Fibroblast of upper back skin (primary cell): ENCODE measurements around the gene SHC1.

ENCODE experiments used
- DNase-seq: peaks from one replicate; pipeline ENCODE4 v3.0.0-alpha.2; 2013

The SHC1 gene, protein sequence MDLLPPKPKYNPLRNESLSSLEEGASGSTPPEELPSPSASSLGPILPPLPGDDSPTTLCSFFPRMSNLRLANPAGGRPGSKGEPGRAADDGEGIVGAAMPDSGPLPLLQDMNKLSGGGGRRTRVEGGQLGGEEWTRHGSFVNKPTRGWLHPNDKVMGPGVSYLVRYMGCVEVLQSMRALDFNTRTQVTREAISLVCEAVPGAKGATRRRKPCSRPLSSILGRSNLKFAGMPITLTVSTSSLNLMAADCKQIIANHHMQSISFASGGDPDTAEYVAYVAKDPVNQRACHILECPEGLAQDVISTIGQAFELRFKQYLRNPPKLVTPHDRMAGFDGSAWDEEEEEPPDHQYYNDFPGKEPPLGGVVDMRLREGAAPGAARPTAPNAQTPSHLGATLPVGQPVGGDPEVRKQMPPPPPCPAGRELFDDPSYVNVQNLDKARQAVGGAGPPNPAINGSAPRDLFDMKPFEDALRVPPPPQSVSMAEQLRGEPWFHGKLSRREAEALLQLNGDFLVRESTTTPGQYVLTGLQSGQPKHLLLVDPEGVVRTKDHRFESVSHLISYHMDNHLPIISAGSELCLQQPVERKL

DNA sequence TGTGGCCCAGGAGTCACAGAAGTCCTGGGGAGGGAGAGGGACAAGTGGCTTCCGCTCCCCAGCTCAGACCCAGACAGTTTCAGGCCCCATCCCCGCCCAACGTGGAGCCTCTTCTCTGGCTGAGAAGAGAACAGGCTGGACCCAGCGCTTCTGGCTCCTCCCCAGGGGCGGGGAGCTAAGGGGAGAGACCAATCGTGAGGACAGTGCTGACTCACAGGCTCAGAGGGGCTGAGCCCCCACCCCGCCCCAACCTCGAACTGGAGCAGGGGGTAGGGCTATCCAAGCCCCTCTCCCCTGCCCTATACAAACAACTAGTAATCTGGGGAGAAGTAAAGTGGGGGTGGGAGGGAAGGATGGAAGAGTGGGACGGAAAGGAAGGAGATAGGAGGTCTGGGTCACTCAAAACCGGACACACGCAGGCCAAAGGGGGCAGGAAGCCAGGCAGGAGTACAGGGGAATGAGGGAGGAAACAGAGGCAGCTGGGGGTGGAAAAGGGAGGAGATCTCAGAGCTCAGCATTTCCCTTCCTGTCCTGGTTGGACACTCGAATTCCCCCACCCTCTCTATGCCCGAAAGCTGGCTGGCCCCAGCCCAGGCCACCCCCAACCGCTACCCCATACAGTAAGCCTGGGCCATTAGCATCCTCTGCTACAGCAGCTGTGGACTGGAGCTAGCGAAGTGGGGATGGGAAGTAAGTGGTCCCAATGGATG lies at the start of gene SHC1:
TSS of gene SHC1 (minus strand) at position 117 of the 710 bp plus-strand sequence. CDS start 221 bp downstream, outside the sequence.
- DNase-seq, result peak; percentile 97

- DNase-seq, result no peak
Observed at GRCh38 chr1:155019377-155020245, 49.1 kb upstream of the SHC1 start.

GRCh38 chr1:155018617-155019348 lies 48.2 kb upstream of the SHC1 start:
- DNase-seq, result no peak

DNA sequence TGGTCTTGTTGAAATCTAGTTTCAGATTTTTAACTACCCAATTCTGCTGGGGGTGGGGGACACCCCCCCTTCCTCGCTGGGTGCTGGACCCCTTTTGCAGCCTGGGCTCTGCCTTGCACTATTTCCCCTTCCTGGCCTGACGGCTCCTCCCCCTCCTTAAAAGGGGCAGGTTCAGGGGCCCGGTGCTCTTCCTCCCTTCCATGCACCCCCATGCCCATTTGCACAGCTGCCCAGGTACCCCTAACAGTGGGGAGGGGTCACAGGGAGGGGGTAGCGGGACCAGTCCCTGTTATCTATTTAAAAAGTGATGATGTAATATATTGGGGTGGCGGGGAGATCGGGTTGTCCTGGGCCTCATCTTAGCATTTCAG lies 47.4 kb upstream of the SHC1 start:
- no peak for DNase-seq

GRCh38 chr1:155017041-155017945 lies 46.7 kb upstream of the SHC1 start:
- peak; percentile 80 for DNase-seq

GRCh38 chr1:155016231-155016831 lies 45.8 kb upstream of the SHC1 start:
- DNase-seq, result no peak

GRCh38 chr1:155015527-155016230 lies 45.1 kb upstream of the SHC1 start:
- no peak for DNase-seq

DNA sequence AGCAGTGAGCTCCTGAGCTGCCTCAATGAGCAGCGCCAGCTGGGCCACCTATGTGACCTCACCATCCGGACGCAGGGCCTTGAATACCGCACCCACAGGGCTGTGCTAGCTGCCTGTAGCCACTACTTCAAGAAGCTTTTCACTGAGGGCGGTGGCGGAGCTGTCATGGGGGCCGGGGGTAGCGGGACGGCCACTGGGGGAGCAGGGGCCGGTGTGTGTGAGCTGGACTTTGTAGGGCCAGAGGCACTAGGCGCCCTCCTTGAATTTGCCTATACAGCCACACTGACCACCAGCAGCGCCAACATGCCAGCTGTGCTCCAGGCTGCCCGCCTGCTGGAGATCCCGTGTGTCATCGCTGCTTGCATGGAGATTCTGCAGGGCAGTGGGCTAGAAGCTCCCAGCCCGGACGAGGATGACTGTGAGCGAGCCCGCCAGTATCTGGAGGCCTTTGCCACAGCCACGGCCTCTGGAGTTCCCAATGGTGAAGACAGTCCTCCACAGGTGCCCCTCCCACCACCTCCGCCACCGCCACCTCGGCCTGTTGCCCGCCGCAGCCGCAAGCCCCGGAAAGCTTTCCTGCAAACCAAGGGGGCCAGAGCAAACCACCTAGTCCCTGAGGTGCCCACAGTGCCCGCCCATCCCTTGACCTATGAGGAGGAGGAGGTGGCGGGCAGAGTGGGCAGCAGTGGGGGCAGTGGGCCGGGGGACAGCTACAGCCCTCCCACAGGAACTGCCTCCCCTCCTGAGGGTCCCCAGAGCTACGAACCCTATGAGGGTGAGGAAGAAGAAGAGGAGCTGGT lies 44.4 kb upstream of the SHC1 start:
- DNase-seq, result no peak

GRCh38 chr1:155013632-155014031 lies 43.1 kb upstream of the SHC1 start:
- no peak for DNase-seq

DNA sequence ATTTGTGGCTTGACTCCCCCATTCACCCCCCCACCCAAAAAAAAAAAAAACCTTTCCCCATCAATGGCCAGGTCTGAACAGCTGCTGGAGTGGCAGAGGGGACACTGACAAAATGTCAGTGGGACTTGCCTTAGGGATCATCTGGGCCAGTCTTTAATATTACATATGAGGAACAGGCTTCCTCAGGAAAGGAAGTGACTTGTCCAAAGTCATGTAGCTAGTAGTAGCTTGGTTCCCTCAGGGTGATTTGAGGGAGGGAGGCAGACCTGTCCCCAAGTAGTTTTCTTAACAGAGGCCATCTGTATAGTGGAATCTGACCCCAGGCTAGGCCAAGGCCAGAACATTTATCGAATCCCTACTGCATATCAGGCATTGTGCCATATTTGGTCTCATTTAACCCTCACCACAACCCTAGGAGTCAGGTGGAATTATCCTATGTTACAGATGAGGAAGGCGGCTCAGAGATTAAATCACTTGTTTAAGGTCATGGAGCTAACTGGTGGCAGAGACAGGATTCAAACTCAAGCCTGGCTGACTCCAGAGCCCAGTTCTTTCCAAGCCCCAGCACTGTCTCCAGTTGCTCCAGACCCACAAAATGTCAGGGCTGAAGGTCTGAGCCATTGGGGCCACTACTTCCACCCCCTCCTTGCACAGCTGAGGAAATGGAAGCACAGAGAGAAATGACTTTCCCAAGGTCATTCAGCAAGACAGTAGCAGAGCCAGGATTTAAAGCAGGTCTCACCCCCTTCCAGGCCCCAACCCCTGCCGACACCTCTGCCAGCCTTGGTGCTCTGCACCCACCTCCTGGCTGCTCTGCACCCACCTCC lies 42.4 kb upstream of the SHC1 start:
- DNase-seq, result no peak

GRCh38 chr1:155012026-155012546 lies 41.5 kb upstream of the SHC1 start:
- DNase-seq, result no peak

GRCh38 chr1:155011437-155012025 lies 41.0 kb upstream of the SHC1 start:
- DNase-seq, result no peak

GRCh38 chr1:155011004-155011416 lies 40.5 kb upstream of the SHC1 start:
- DNase-seq, result no peak

GRCh38 chr1:155010211-155010918 lies 39.8 kb upstream of the SHC1 start:
- DNase-seq, result no peak

DNA sequence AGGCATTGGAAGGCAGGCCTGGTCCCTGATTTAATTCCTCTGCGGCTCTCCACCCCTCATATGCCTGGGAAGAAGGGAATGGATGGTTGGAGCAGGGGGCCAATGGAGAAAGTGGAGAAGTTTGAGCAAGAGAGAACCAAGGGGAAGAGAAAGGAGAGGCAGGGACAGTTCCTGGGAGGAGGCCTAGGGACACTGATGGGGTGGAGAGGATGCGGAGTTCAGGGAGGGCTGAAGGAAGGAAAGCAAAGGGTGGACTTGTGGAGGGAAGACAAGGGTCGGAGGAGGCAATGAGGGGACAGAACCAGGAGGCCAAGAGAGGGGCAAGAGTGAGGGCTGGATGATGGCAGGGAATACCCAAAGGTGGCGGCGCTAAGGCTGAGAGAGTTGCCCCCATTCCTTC lies 39.2 kb upstream of the SHC1 start:
- no peak for DNase-seq

- DNase-seq, result no peak
Observed at GRCh38 chr1:155009221-155009711, 38.7 kb upstream of the SHC1 start.
